Fibroblast of lung (primary cell): ENCODE measurements around the gene ANKS1B. TPM values are rescaled to one million over a fixed set of nuclear protein-coding genes. Genes with fewer than 3 reads are reported as not detected.

Experiments used
- DNase-seq, 2 donors: peaks; one replicate each; pipeline versions ENCODE4 v3.0.0 to v3.0.0-alpha.2; 2010; ENCODE audit warnings: low read depth in 2 of 2
- H2AFZ ChIP-seq: 2 replicates; pipeline ENCODE4 v1.5.1; 2012; ENCODE audit warnings: low read length, control low read depth, inconsistent platforms
- H3K27ac ChIP-seq: 2 replicates; pipeline ENCODE4 v1.5.1; 2011; ENCODE audit warnings: low read length, control low read depth; ENCODE audit not compliant: insufficient read depth
- H3K27me3 ChIP-seq: 2 replicates; pipeline ENCODE4 v1.5.1; 2011; ENCODE audit warnings: mild to moderate bottlenecking, low read length; ENCODE audit not compliant: control insufficient read depth, insufficient read depth
- H3K36me3 ChIP-seq: 2 replicates; pipeline ENCODE4 v1.5.1; 2011; ENCODE audit warnings: low read length; ENCODE audit not compliant: control insufficient read depth, insufficient read depth
- H3K4me1 ChIP-seq: 2 replicates; pipeline ENCODE4 v1.5.1; 2011; ENCODE audit warnings: low read length; ENCODE audit not compliant: control insufficient read depth, insufficient read depth; ENCODE audit errors: extremely low read depth
- H3K4me2 ChIP-seq: 2 replicates; pipeline ENCODE4 v1.5.1; 2011; ENCODE audit warnings: low read length, control low read depth; ENCODE audit not compliant: insufficient read depth; ENCODE audit errors: extremely low read depth
- H3K4me3 ChIP-seq, 4 experiments: fragments of 200-600 bp in 1 of 4; sonication (generic) in 1 of 4; replicated peaks in 1 of 4; 2 replicates each; pipeline ENCODE4 v1.5.1; 2011 to 2016; ENCODE audit warnings: low read length in 4 of 4, low read depth in 3 of 4, mild to moderate bottlenecking in 3 of 4, control low read depth in 2 of 4, inconsistent platforms in 1 of 4, mixed read lengths in 1 of 4; ENCODE audit not compliant: insufficient read depth in 1 of 4; ENCODE audit errors: control extremely low read depth in 1 of 4
- H3K79me2 ChIP-seq: 2 replicates; pipeline ENCODE4 v1.5.1; 2012; ENCODE audit warnings: mild to moderate bottlenecking, low read length, inconsistent platforms; ENCODE audit not compliant: control insufficient read depth, insufficient read depth
- H3K9ac ChIP-seq: 2 replicates; pipeline ENCODE4 v1.5.1; 2011; ENCODE audit warnings: mild to moderate bottlenecking, low read length, control low read depth; ENCODE audit not compliant: insufficient read depth
- H3K9me3 ChIP-seq: 2 replicates; pipeline ENCODE4 v1.5.1; 2012; ENCODE audit warnings: low read depth, low read length; ENCODE audit not compliant: control insufficient read depth, insufficient read depth
- H4K20me1 ChIP-seq: 2 replicates; pipeline ENCODE4 v1.5.1; 2011; ENCODE audit warnings: low read length; ENCODE audit not compliant: control insufficient read depth, insufficient read depth; ENCODE audit errors: extremely low read depth
- CTCF ChIP-seq, 2 donors: IDR thresholded peaks in 1 of 2; conservative IDR thresholded peaks in 1 of 2; 1 replicate in 1 of 2; 2 replicates in 1 of 2; pipeline ENCODE4 v1.5.1; 2011 to 2012; ENCODE audit warnings: low read length in 2 of 2, control low read depth in 1 of 2, inconsistent platforms in 1 of 2, low read depth in 1 of 2, mild to moderate bottlenecking in 1 of 2
- EZH2 ChIP-seq: IDR thresholded peaks from 2 replicates; pipeline ENCODE4 v1.5.1; 2012; ENCODE audit warnings: low read length, control low read depth, mild to moderate bottlenecking; ENCODE audit errors: missing control alignments
- polyA plus RNA-seq, 2 donors: library from polyadenylated mRNA; depleted of rRNA in 1 of 2; stranded (reverse) in 1 of 2; unstranded in 1 of 2; fragments of >200 nt; gene quantifications; 2 replicates each; pipeline ENCODE4 v1.2.1, GENCODE V29; 2011 to 2012; ENCODE audit warnings: missing spikeins in 1 of 2
- total RNA-seq: library from RNA; depleted of rRNA; stranded (reverse); fragments of >200 nt; gene quantifications from 2 replicates; pipeline ENCODE4 v1.2.1, GENCODE V29; 2014

The ANKS1B gene
- total and polyA plus RNA-seq, 2 donors (not counting 1 experiment from before 2014, with no cell fraction given): 0.11 to 0.83 TPM

GRCh38 chr12:98727196-98727595 is 1257.5 kb downstream of the ANKS1B start:
- peaks cover 7% of the 10 kb centered on the region for H3K4me1 ChIP-seq
- no peak overlapping the region for H2AFZ ChIP-seq
- H3K27ac ChIP-seq: no peak overlapping the region
- H3K9me3 ChIP-seq: no peaks in the 10 kb centered on the region
- H4K20me1 ChIP-seq: no peaks in the 10 kb centered on the region
- no peaks in the 10 kb centered on the region for H3K79me2 ChIP-seq
- TF ChIP-seq EZH2 (no peak), CTCF (conservative IDR thresholded peaks at IDR 0.05 in 1 of 2, IDR thresholded peaks at IDR 0.05 in 1 of 2; ENCODE audit: low read depth in 1 of 2, low read length in 2 of 2) (no peak)
- H3K9ac ChIP-seq: no peak overlapping the region
- no peak overlapping the region for H3K4me2 ChIP-seq
- peaks cover 1% of the 10 kb centered on the region for H3K36me3 ChIP-seq
- no peak overlapping the region for H3K4me3 ChIP-seq
- DNase-seq: no peak
- no peaks in the 10 kb centered on the region for H3K27me3 ChIP-seq

GRCh38 chr12:98725476-98726247 is 1259.1 kb downstream of the ANKS1B start:
- no peaks in the 10 kb centered on the region for H3K27me3 ChIP-seq
- DNase-seq: peak; percentile 73 to 83
- peaks cover 1% of the 10 kb centered on the region for H3K36me3 ChIP-seq
- H3K9me3 ChIP-seq: no peaks in the 10 kb centered on the region
- TF ChIP-seq CTCF (conservative IDR thresholded peaks at IDR 0.05 in 1 of 2, IDR thresholded peaks at IDR 0.05 in 1 of 2; ENCODE audit: low read depth in 1 of 2, low read length in 2 of 2) (peak; percentile 60 to 70), EZH2 (no peak)
- no peak overlapping the region for H3K4me2 ChIP-seq
- H3K27ac ChIP-seq: peak overlapping the region; percentile 46
- no peak overlapping the region for H3K4me3 ChIP-seq
- no peak overlapping the region for H3K9ac ChIP-seq
- no peaks in the 10 kb centered on the region for H3K79me2 ChIP-seq
- no peaks in the 10 kb centered on the region for H4K20me1 ChIP-seq
- H2AFZ ChIP-seq: no peak overlapping the region
- peaks cover 7% of the 10 kb centered on the region for H3K4me1 ChIP-seq

- no peaks in the 10 kb centered on the region for H4K20me1 ChIP-seq
- peak overlapping the region; percentile 25 for H3K4me2 ChIP-seq
- H3K9me3 ChIP-seq: no peaks in the 10 kb centered on the region
- H3K27ac ChIP-seq: no peak overlapping the region
- no peak overlapping the region for H3K9ac ChIP-seq
- no peaks in the 10 kb centered on the region for H3K36me3 ChIP-seq
- DNase-seq: peak in 1 of 2 donors; percentile 27
- H3K27me3 ChIP-seq: no peaks in the 10 kb centered on the region
- peaks cover 7% of the 10 kb centered on the region for H3K4me1 ChIP-seq
- TF ChIP-seq CTCF (conservative IDR thresholded peaks at IDR 0.05 in 1 of 2, IDR thresholded peaks at IDR 0.05 in 1 of 2; ENCODE audit: low read depth in 1 of 2, low read length in 2 of 2) (no peak), EZH2 (no peak)
- H2AFZ ChIP-seq: no peak overlapping the region
- no peak overlapping the region for H3K4me3 ChIP-seq
- H3K79me2 ChIP-seq: no peaks in the 10 kb centered on the region
Observed at GRCh38 chr12:98724384-98725155, 1260.2 kb downstream of the ANKS1B start.
